K562 (cell line): Measurements from ENCODE around the gene HSPB1. TPM values are rescaled to one million over a fixed set of nuclear protein-coding genes. Genes with fewer than 3 reads are reported as not detected.

Source experiments
- ATAC-seq: fragments of 200-7000 bp; cut with Tn5 transposase; 3 replicates; pipeline ENCODE4 v1.9.1; 2020; ENCODE audit warnings: moderate library complexity
- BruUV-seq: library from RNA; stranded (reverse); fragments of 400-500 nt; replicated peaks from 2 replicates; lab custom pipeline; 2021; lab: Mats Ljungman, UMichigan
- CTCF ChIA-PET: fragments of 300-600 bp; formaldehyde crosslinking; extraction: SDS; loops from one replicate; lab custom pipeline; 2021; ENCODE audit warnings: low intra/inter-chr PET ratio; lab: Yijun Ruan, JAX
- POLR2A ChIA-PET: fragments of 300-600, 350-650 bp; sonication (Branson Sonifier 250); formaldehyde crosslinking; extraction: SDS; loops from one replicate; lab custom pipeline; 2021; ENCODE audit warnings: antibody characterized with exemption, inconsistent platforms; lab: Yijun Ruan, JAX
- DNase-seq, 4 experiments: peaks; one replicate each; pipeline versions ENCODE4 v3.0.0 to v3.0.0-alpha.2; 2011 to 2018; ENCODE audit warnings: low spot score in 3 of 4, mixed read lengths in 3 of 4; ENCODE audit errors: extremely low read depth in 1 of 4
- FAIRE-seq: peaks from 2 replicates; lab custom pipeline; 2011; peaks lifted over from hg19 to GRCh38; lab: Jason Lieb, UNC
- H2AFZ ChIP-seq: 2 replicates; pipeline ENCODE4 v1.6.0; 2011; ENCODE audit warnings: low read depth, low read length, control low read depth, inconsistent platforms
- H3K27ac ChIP-seq: fragments of 200-600 bp; 3 replicates; pipeline ENCODE4 v1.8.0; 2011; ENCODE audit warnings: low read depth, mild to moderate bottlenecking, control low read depth, inconsistent platforms, low read length, moderate library complexity, mixed read lengths; ENCODE audit errors: extremely low read depth
- H3K27me3 ChIP-seq, 2 experiments: fragments of 300-600 bp in 1 of 2; 2 replicates in 1 of 2; 3 replicates in 1 of 2; pipeline versions ENCODE4 v1.6.0 to v1.8.0; 2011; ENCODE audit warnings: inconsistent platforms in 2 of 2, low read length in 2 of 2, mild to moderate bottlenecking in 1 of 2, mixed read lengths in 1 of 2, moderate library complexity in 1 of 2; ENCODE audit not compliant: control insufficient read depth in 2 of 2, insufficient read depth in 2 of 2
- H3K36me3 ChIP-seq: fragments of 300-600 bp; 3 replicates; pipeline ENCODE4 v1.8.0; 2011; ENCODE audit warnings: mild to moderate bottlenecking, low read length, inconsistent platforms; ENCODE audit not compliant: control insufficient read depth, insufficient read depth
- H3K4me1 ChIP-seq, 2 experiments: fragments of 200-600 bp in 1 of 2; replicated peaks in 1 of 2; 2 replicates in 1 of 2; 3 replicates in 1 of 2; pipeline versions ENCODE4 v1.5.1 to v1.8.0; 2011; ENCODE audit warnings: inconsistent platforms in 2 of 2, low read length in 2 of 2, mild to moderate bottlenecking in 1 of 2, mixed read lengths in 1 of 2, moderate library complexity in 1 of 2; ENCODE audit not compliant: control insufficient read depth in 2 of 2, insufficient read depth in 2 of 2
- H3K4me2 ChIP-seq: 2 replicates; pipeline ENCODE4 v1.6.1; 2011; ENCODE audit warnings: low read length, control low read depth, inconsistent platforms, mixed read lengths; ENCODE audit not compliant: insufficient read depth
- H3K4me3 ChIP-seq: fragments of 200-600 bp; sonication (generic), shearing (Covaris generic); 2 replicates; pipeline ENCODE4 v1.5.1; 2016; ENCODE audit warnings: control low read depth, inconsistent platforms
- H3K79me2 ChIP-seq: fragments of 200-600 bp; 3 replicates; pipeline ENCODE4 v1.8.0; 2011; ENCODE audit warnings: low read length, inconsistent platforms; ENCODE audit not compliant: control insufficient read depth, insufficient read depth
- H3K9ac ChIP-seq, 2 experiments: 2 replicates each; pipeline versions ENCODE4 v1.6.0 to v1.6.1; 2011; ENCODE audit warnings: low read depth in 2 of 2, low read length in 2 of 2, control low read depth in 1 of 2, inconsistent platforms in 1 of 2, mild to moderate bottlenecking in 1 of 2, mixed read lengths in 1 of 2; ENCODE audit not compliant: insufficient read depth in 1 of 2
- H3K9me1 ChIP-seq: one replicate; pipeline ENCODE4 v1.6.0; 2011; ENCODE audit warnings: inconsistent platforms, mild to moderate bottlenecking, low read length, moderate library complexity; ENCODE audit not compliant: control insufficient read depth, insufficient read depth
- H3K9me3 ChIP-seq: replicated peaks from 2 replicates; pipeline ENCODE4 v1.5.1; 2011; ENCODE audit warnings: low read depth, low read length, inconsistent platforms; ENCODE audit not compliant: control insufficient read depth, insufficient read depth
- H4K20me1 ChIP-seq: replicated peaks from 2 replicates; pipeline ENCODE4 v1.6.1; 2011; ENCODE audit warnings: low read length, inconsistent platforms, mixed read lengths; ENCODE audit not compliant: control insufficient read depth, insufficient read depth
- BRCA1 ChIP-seq, 2 experiments: fragments of 450-650 bp in 1 of 2; sonication (generic) in 1 of 2; formaldehyde crosslinking in 1 of 2; IDR thresholded peaks; 2 replicates each; pipeline versions ENCODE4 v1.5.0 to v1.6.1; 2017 to 2020; ENCODE audit warnings: mild to moderate bottlenecking in 1 of 2, missing genetic modification reagents in 1 of 2
- CBX1 ChIP-seq: sonication (generic); IDR thresholded peaks from 2 replicates; pipeline ENCODE4 v1.6.1; 2016; ENCODE audit warnings: antibody characterized with exemption, low read depth, mild to moderate bottlenecking
- CHD2 ChIP-seq: IDR thresholded peaks from 2 replicates; pipeline ENCODE4 v1.6.1; 2011; ENCODE audit warnings: low read depth, low read length
- EP400 ChIP-seq: fragments of 450-650 bp; IDR thresholded peaks from 2 replicates; pipeline ENCODE4 v1.6.1; 2017; ENCODE audit warnings: antibody characterized with exemption, mild to moderate bottlenecking, moderate library complexity
- GTF3C2 ChIP-seq: IDR thresholded peaks from 3 replicates; pipeline ENCODE4 v1.6.1; 2011; ENCODE audit warnings: borderline replicate concordance, mild to moderate bottlenecking, moderate library complexity; ENCODE audit not compliant: insufficient read length; ENCODE audit errors: extremely low read depth
- HMG20B ChIP-seq: fragments of 250-450 bp; sonication (Bioruptor Pico); IDR thresholded peaks from 2 replicates; pipeline ENCODE4 v1.5.0; 2021; ENCODE audit warnings: mild to moderate bottlenecking
- IRF1 ChIP-seq: sonication (generic); formaldehyde crosslinking; IDR thresholded peaks from 2 replicates; pipeline ENCODE4 v1.8.0; 2022; ENCODE audit warnings: missing genetic modification reagents, mild to moderate bottlenecking, borderline replicate concordance
- KLF10 ChIP-seq: fragments of 250-450 bp; sonication (Bioruptor Pico); IDR thresholded peaks from 2 replicates; pipeline ENCODE4 v1.6.1; 2021; ENCODE audit warnings: matching md5 sums
- MYC ChIP-seq, 2 experiments: fragments of 250-450 bp in 1 of 2; sonication (Bioruptor Pico) in 1 of 2; IDR thresholded peaks; 2 replicates each; pipeline versions ENCODE4 v1.5.1 to v1.6.1; 2012 to 2021; ENCODE audit warnings: low read depth in 2 of 2, borderline replicate concordance in 1 of 2, improper control_type of control experiment in 1 of 2, low read length in 1 of 2, mild to moderate bottlenecking in 1 of 2, moderate library complexity in 1 of 2
- RNF2 ChIP-seq: sonication (generic); IDR thresholded peaks from 2 replicates; pipeline ENCODE4 v1.6.1; 2016
- SAP30 ChIP-seq: fragments of 200-600 bp; sonication (generic); IDR thresholded peaks from 2 replicates; pipeline ENCODE4 v1.6.1; 2012; ENCODE audit warnings: borderline replicate concordance, low read depth, mild to moderate bottlenecking, moderate library complexity, low read length, control low read depth, inconsistent platforms; ENCODE audit not compliant: insufficient read depth, poor library complexity, severe bottlenecking
- TAF1 ChIP-seq: IDR thresholded peaks from 2 replicates; pipeline ENCODE4 v1.6.1; 2011; ENCODE audit warnings: mild to moderate bottlenecking, low read length, moderate library complexity; ENCODE audit not compliant: insufficient read depth, control insufficient read depth, severe bottlenecking; ENCODE audit errors: extremely low read depth
- ZNF124 ChIP-seq: sonication (generic); formaldehyde crosslinking; IDR thresholded peaks from 2 replicates; pipeline ENCODE4 v1.8.1; 2022; ENCODE audit warnings: missing genetic modification reagents
- ZNF143 ChIP-seq: sonication (generic); formaldehyde crosslinking; IDR thresholded peaks from 2 replicates; pipeline ENCODE4 v1.9.0; 2022; ENCODE audit warnings: mild to moderate bottlenecking, missing genetic modification reagents
- ZNF511 ChIP-seq: sonication (generic); formaldehyde crosslinking; IDR thresholded peaks from 2 replicates; pipeline ENCODE4 v1.8.0; 2022; ENCODE audit warnings: mild to moderate bottlenecking, missing genetic modification reagents
- WGBS: fragments of 100-300 bp; shearing (Covaris generic); methylation state at CpG from one replicate; pipeline ENCODE4 v1.1.6; 2016; ENCODE audit warnings: low coverage, mixed read lengths; ENCODE audit not compliant: insufficient coverage; ENCODE audit errors: missing lambda C conversion rate; 5-methylcytosine and 5-hydroxymethylcytosine counted together
- in situ Hi-C: fragments of 300-500 bp; cut with MboI; formaldehyde crosslinking; loops from 4 replicates; pipeline ENCODE4 v1.15.0; 2018; ENCODE audit warnings: inconsistent platforms, mixed read lengths
- intact Hi-C: fragments of 100-400 bp; cut with micrococcal nuclease; formaldehyde crosslinking; loops from 2 replicates; pipeline ENCODE4 v1.14.2; 2022
- polyA plus RNA-seq, 8 experiments: library from polyadenylated mRNA; depleted of rRNA in 4 of 8; stranded (reverse) in 5 of 8; unstranded in 3 of 8; fragments of >200 nt; fragmentation: Nextera tagmentation in 2 of 8; fragmentation: Illumina TruSeq in 1 of 8; extraction: Ambion mirVana in 2 of 8; extraction: Trizol in 1 of 8; gene quantifications; 2 replicates each; pipeline versions ENCODE4 v1.2.1 to v1.2.3, GENCODE V29; 2011 to 2014; ENCODE audit warnings: inconsistent platforms in 1 of 8, missing spikeins in 1 of 8
- total RNA-seq, 7 experiments: library from RNA; depleted of rRNA in 6 of 7; stranded (reverse); fragments of >200 nt in 6 of 7; fragmentation: Illumina TruSeq in 2 of 7; extraction: Trizol in 2 of 7; gene quantifications; 2 replicates each; pipeline versions ENCODE4 v1.2.1 to v1.2.3, GENCODE V29; 2011 to 2021; ENCODE audit warnings: low replicate concordance in 1 of 7

HSPB1 gene
- total and polyA plus RNA-seq, 9 of the 15 experiments (the other 6 are each of a cell fraction or from before 2014, with no cell fraction given), result 27.1 to 522 (median 138) TPM

- Histone ChIP-seq H4K20me1 (no peaks in the 10 kb centered on the region), H3K27ac (peak overlapping the region; percentile 79), H3K4me2 (peak overlapping the region; percentile 96), H3K36me3 (peaks cover 14% of the 10 kb centered on the region; the same call in 2 of the 3 replicates), H3K4me3 (peak overlapping the region; percentile 72), H3K9me3 (no peaks in the 10 kb centered on the region), H2AFZ (peak overlapping the region; percentile 99), H3K4me1 (peaks cover 23 to 35% of the 10 kb centered on the region in 2 experiments; a peak in 4 of 5 replicates), H3K27me3 (no peaks in the 10 kb centered on the region), H3K79me2 (peaks cover 17% of the 10 kb centered on the region), H3K9me1 (no peaks in the 10 kb centered on the region), H3K9ac (peak overlapping the region; percentile 70 to 93)
- WGBS, result 3% methylated on average over 25 of the region's 25 CpGs
- POLR2A ChIA-PET, result interaction anchor here (0.6 to 2.6 kb wide), 8 partner anchors 9 to 105 kb away, joined by 3 to 11 read pairs (median 4); partner anchors contain the start of genes HSPB1 and ZP3
- BruUV-seq, result TSS peak; percentile 76
- intact Hi-C loops (loop anchor here (1.0 to 2.0 kb wide), 2 partner anchors 16 to 41 kb away; partner anchors contain the start of gene HSPB1), in situ Hi-C loops (no loop called here)
- CTCF ChIA-PET, result interaction anchor here (0.7 to 1.5 kb wide), 2 partner anchors 23 to 27 kb away, joined by 3 to 5 read pairs; no protein-coding TSS in a partner anchor
- ATAC-seq (peak; percentile 68), FAIRE-seq (peak; percentile 88), DNase-seq (peak; percentile 80 to 89 (median 80))
- TF ChIP-seq BRCA1 (IDR thresholded peaks at IDR 0.05) (no peak), BRCA1 (CRISPR knock-in tag; IDR thresholded peaks at IDR 0.05) (no peak), GTF3C2 (no peak), ZNF511 (peak; percentile 69; the same call in 1 of the 2 replicates), KLF10 (CRISPR knock-in tag) (no peak), ZNF124 (no peak), IRF1 (no peak), TAF1 (no peak), MYC (IDR thresholded peaks at IDR 0.05; ENCODE audit: low read depth, low read length) (peak; percentile 64), MYC (CRISPR knock-in tag; IDR thresholded peaks at IDR 0.05; ENCODE audit: borderline replicate concordance, low read depth) (peak; percentile 17; the same call in 1 of the 2 replicates), ZNF143 (CRISPR knock-in tag) (0 out of 2 replicates have a peak, but pooled peaks have one; percentile 40), SAP30 (peak; percentile 80), CHD2 (no peak), EP400 (0 out of 2 replicates have a peak, but pooled peaks have one; percentile 14), RNF2 (no peak), HMG20B (CRISPR knock-in tag) (no peak; the same call in 1 of the 2 replicates), CBX1 (peak; percentile 9; the same call in 1 of the 2 replicates)
Observed at GRCh38 chr7:76318488-76319353, 16.2 kb downstream of the HSPB1 start.
